PC-3 (cell line): ENCODE data around the gene NTM.

Experiments used
- CTCF ChIP-seq: fragments of 300-600 bp; sonication (generic); conservative IDR thresholded peaks from 2 replicates; pipeline ENCODE4 v1.5.1; 2017; ENCODE audit warnings: antibody characterized with exemption, low read depth, mild to moderate bottlenecking, low read length
- EZH2 ChIP-seq: fragments of 300-600 bp; sonication (generic); IDR thresholded peaks from one replicate; pipeline ENCODE4 v1.6.1; 2017; ENCODE audit warnings: antibody characterized with exemption, mild to moderate bottlenecking, low read length; ENCODE audit not compliant: unreplicated experiment

GRCh38 chr11:131910178-131910522 is 539.7 kb downstream of the NTM start:
- TF ChIP-seq CTCF (no peak), EZH2 (no peak)
